Stimulated activated naive CD8-positive, alpha-beta T cell treated with anti-CD3 and anti-CD28 coated beads, Interleukin-15, Interleukin-2, amounts not matched to agents 100 ng/mL and 50 ng/mL, for 24 hours (primary cell): ENCODE results near the gene NUBPL.
"Not testable (repeated sequence)": the region's sequence is repeated elsewhere in the genome, so short reads cannot be mapped to it uniquely, and the experiment has no call there.

Source experiments
- H3K27ac Mint-ChIP-seq: one replicate; pipeline ENCODE4 v1.8.0; 2021; ENCODE audit warnings: mild to moderate bottlenecking, mixed read lengths
- H3K27me3 Mint-ChIP-seq: one replicate; pipeline ENCODE4 v1.8.0; 2021; ENCODE audit warnings: mixed read lengths
- H3K36me3 Mint-ChIP-seq: one replicate; pipeline ENCODE4 v1.8.0; 2021; ENCODE audit warnings: low read depth, mixed read lengths
- H3K4me1 Mint-ChIP-seq: one replicate; pipeline ENCODE4 v1.8.0; 2021; ENCODE audit warnings: low read depth, mixed read lengths
- H3K4me3 Mint-ChIP-seq: one replicate; pipeline ENCODE4 v1.8.0; 2021; ENCODE audit warnings: mild to moderate bottlenecking, mixed read lengths
- H3K9me3 Mint-ChIP-seq: one replicate; pipeline ENCODE4 v1.8.0; 2021; ENCODE audit warnings: mixed read lengths

The NUBPL gene

DNA sequence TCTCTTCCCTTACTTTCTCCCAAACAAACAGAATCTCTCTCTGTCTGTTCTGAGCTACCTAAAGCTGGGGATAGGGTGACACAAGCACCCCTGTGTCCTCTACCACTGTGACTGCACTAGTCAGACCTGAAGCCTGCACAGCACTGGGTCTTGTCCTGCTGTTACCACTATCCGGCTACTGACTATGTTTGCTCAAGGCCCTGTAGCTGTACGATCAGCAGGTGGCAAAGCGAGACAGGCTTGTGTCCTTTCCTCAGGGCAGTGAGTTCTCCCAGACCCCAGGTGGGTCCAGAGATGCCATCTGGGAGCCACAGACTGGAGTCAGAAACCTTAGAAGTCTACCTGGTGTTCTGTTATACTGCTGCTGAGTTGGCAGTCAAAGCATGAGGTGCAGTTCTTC, 116.4 kb downstream of the NUBPL start:
- Mint-ChIP-seq H3K9me3 (peaks cover 3% of the 10 kb centered on the region), H3K27me3 (no peaks in the 10 kb centered on the region), H3K36me3 (peaks cover 47% of the 10 kb centered on the region), H3K4me3 (no peak overlapping the region), H3K27ac (no peak overlapping the region), H3K4me1 (peaks cover 4% of the 10 kb centered on the region)

GRCh38 chr14:31678421-31679249, 117.4 kb downstream of the NUBPL start:
- peaks cover 7% of the 10 kb centered on the region for H3K9me3 Mint-ChIP-seq
- peaks cover 4% of the 10 kb centered on the region for H3K4me1 Mint-ChIP-seq
- no peak overlapping the region for H3K27ac Mint-ChIP-seq
- H3K27me3 Mint-ChIP-seq = no peaks in the 10 kb centered on the region
- no peak overlapping the region for H3K4me3 Mint-ChIP-seq
- peaks cover 48% of the 10 kb centered on the region for H3K36me3 Mint-ChIP-seq

DNA sequence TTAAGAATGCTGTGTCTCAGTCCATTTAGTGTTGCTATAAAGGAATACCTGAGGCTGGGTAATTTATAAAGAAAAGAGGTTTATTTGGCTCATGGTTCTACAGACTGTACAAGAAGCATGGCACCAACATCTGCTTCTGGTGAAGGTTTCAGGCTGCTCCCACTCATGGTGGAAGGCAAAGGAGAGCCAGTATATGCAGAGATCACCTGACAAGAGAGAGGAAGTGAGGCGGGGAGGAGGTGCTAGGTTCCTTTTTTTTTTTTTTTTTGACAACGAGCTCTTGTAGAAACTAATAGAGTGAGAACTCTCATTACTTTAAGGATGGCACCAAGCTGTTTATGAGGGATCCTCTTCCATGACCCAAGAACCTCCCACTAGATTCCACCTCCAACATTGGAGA, 121.6 kb downstream of the NUBPL start:
- H3K27ac Mint-ChIP-seq = no peak overlapping the region
- H3K9me3 Mint-ChIP-seq = peaks cover 14% of the 10 kb centered on the region
- H3K4me3 Mint-ChIP-seq = no peak overlapping the region
- peaks cover 62% of the 10 kb centered on the region for H3K36me3 Mint-ChIP-seq
- H3K27me3 Mint-ChIP-seq = no peaks in the 10 kb centered on the region
- no peaks in the 10 kb centered on the region for H3K4me1 Mint-ChIP-seq

GRCh38 chr14:31687726-31688125, 126.5 kb downstream of the NUBPL start:
- peaks cover 46% of the 10 kb centered on the region for H3K36me3 Mint-ChIP-seq
- no peaks in the 10 kb centered on the region for H3K27me3 Mint-ChIP-seq
- no peak overlapping the region for H3K4me3 Mint-ChIP-seq

GRCh38 chr14:31690056-31690455, 128.9 kb downstream of the NUBPL start:
- Mint-ChIP-seq H3K4me1 (no peaks in the 10 kb centered on the region), H3K9me3 (no peaks in the 10 kb centered on the region), H3K4me3 (no peak overlapping the region), H3K27ac (no peak overlapping the region), H3K27me3 (no peaks in the 10 kb centered on the region), H3K36me3 (peaks cover 32% of the 10 kb centered on the region)

More at GRCh38 chr14:31687726-31688125, 126.5 kb downstream of the NUBPL start:
- Mint-ChIP-seq H3K27ac (no peak overlapping the region), H3K4me1 (no peaks in the 10 kb centered on the region), H3K9me3 (peaks cover 11% of the 10 kb centered on the region)

DNA sequence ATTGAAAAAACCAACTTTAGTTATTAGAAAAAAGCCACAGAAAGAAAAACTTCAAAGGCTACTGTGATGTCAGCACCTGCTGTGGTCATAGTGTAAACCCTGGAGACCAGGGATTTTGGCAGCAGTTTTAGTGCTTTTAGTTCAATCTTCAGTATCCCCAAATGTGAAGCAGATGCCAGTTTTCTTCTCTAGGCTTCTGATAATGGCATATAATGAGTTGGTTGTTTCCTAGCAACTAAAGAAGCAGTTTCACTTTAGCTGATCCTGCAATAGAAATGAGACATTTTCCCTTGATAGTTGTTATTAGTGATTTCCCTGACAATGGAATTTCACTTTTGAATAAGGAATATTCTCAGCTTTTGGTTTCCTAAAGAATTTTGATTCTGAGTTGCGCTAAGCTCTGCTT, 131.2 kb downstream of the NUBPL start:
- Mint-ChIP-seq H3K27me3 (no peaks in the 10 kb centered on the region), H3K9me3 (no peaks in the 10 kb centered on the region), H3K4me1 (no peaks in the 10 kb centered on the region), H3K4me3 (no peak overlapping the region), H3K27ac (no peak overlapping the region), H3K36me3 (peaks cover 24% of the 10 kb centered on the region)

DNA sequence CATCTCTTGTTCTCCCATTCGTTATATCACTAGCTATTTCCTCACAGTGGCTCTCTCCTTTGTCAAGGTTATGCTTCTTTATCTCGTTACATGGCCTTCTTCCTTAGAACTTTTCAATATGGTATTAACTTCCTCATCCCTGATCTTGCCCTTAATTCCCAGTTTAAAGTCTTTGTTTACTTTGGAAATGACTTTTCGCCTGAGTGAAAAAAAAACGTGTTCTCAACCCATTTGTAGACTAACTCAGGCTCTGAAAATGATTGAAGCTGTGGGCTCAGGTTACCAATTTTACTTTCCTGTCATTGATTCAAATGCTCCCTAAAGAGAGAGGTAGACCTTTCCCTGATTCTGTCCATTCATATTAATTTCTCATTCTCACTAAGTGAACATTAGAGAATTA, 135.2 kb downstream of the NUBPL start:
- H3K36me3 Mint-ChIP-seq = peaks cover 16% of the 10 kb centered on the region
- no peak overlapping the region for H3K27ac Mint-ChIP-seq
- H3K9me3 Mint-ChIP-seq = no peaks in the 10 kb centered on the region
- no peak overlapping the region for H3K4me3 Mint-ChIP-seq
- no peaks in the 10 kb centered on the region for H3K27me3 Mint-ChIP-seq
- no peaks in the 10 kb centered on the region for H3K4me1 Mint-ChIP-seq

GRCh38 chr14:31699809-31700208, 138.6 kb downstream of the NUBPL start:
- Mint-ChIP-seq H3K4me1 (no peaks in the 10 kb centered on the region), H3K36me3 (peaks cover 45% of the 10 kb centered on the region), H3K9me3 (peaks cover 18% of the 10 kb centered on the region), H3K4me3 (no peak overlapping the region), H3K27ac (no peak overlapping the region), H3K27me3 (no peaks in the 10 kb centered on the region)

- Mint-ChIP-seq H3K4me1 (no peaks in the 10 kb centered on the region), H3K27me3 (no peaks in the 10 kb centered on the region), H3K9me3 (peaks cover 20% of the 10 kb centered on the region), H3K27ac (no peak overlapping the region), H3K4me3 (no peak overlapping the region), H3K36me3 (peaks cover 52% of the 10 kb centered on the region)
These were observed 139.3 kb downstream of the NUBPL start for GRCh38 chr14:31700282-31701074.

- H3K36me3 Mint-ChIP-seq = peaks cover 59% of the 10 kb centered on the region
- no peaks in the 10 kb centered on the region for H3K27me3 Mint-ChIP-seq
- no peaks in the 10 kb centered on the region for H3K4me1 Mint-ChIP-seq
- H3K4me3 Mint-ChIP-seq = no peak overlapping the region
- H3K27ac Mint-ChIP-seq = no peak overlapping the region
- H3K9me3 Mint-ChIP-seq = peaks cover 20% of the 10 kb centered on the region
These were observed 140.9 kb downstream of the NUBPL start for GRCh38 chr14:31702130-31702529.

- Mint-ChIP-seq H3K27ac (no peak overlapping the region), H3K4me1 (no peaks in the 10 kb centered on the region), H3K27me3 (no peaks in the 10 kb centered on the region), H3K4me3 (no peak overlapping the region), H3K9me3 (peaks cover 20% of the 10 kb centered on the region), H3K36me3 (peaks cover 58% of the 10 kb centered on the region)
These were observed 141.9 kb downstream of the NUBPL start for GRCh38 chr14:31703056-31703455.

GRCh38 chr14:31705731-31706130, 144.5 kb downstream of the NUBPL start:
- no peaks in the 10 kb centered on the region for H3K27me3 Mint-ChIP-seq
- no peak overlapping the region for H3K4me3 Mint-ChIP-seq
- H3K27ac Mint-ChIP-seq = no peak overlapping the region
- H3K36me3 Mint-ChIP-seq = peaks cover 70% of the 10 kb centered on the region
- no peaks in the 10 kb centered on the region for H3K4me1 Mint-ChIP-seq
- H3K9me3 Mint-ChIP-seq = peaks cover 20% of the 10 kb centered on the region

- H3K36me3 Mint-ChIP-seq = peaks cover 67% of the 10 kb centered on the region
- not testable (repeated sequence) for H3K4me3 Mint-ChIP-seq, H3K9me3 Mint-ChIP-seq, H3K27ac Mint-ChIP-seq, H3K4me1 Mint-ChIP-seq, H3K27me3 Mint-ChIP-seq
These were observed 147.5 kb downstream of the NUBPL start for GRCh38 chr14:31708661-31709060.

DNA sequence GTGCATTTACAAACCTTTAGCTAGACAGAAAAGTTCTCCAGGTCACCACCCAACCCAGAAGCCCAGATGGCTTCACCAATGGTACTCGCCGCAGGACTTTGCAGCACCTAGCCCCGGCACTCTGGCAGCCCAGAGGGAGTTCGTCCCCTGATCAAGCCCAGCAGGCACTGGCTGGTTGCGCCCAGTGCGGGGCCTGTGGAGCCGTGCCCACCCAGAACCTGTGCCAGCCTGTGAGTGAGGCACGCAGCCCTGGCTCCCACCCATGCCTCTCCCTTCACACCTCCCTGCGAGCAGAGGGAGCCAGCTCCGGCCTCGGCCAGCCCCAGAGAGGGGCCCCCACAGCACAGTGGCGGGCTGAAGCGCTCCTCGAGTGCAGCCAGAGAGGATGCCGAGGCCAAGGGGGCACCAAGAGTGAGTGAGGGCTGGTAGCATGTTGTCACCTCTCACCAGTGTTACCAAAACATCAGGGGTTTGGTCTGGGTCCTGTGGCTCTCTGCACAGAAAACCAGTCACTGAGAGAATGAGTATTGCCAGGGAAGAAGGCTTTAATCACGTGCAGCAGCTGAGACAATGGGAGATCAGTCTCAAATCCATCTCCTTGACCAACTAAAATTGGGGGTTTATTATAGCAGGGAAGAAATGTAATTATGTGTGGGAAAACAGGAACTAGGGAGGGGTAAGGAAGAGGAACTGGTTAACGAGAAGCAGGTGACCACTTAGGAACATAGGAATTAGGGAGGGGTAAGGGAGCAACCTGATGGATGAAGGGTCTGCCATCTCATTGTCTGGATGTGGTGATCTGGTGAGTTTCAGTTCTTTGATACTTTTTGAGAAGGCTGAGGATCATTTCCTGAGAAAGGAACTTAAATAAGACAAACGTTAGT, 151.3 kb downstream of the NUBPL start:
- H3K4me3 Mint-ChIP-seq = no peak overlapping the region
- H3K27me3 Mint-ChIP-seq = no peaks in the 10 kb centered on the region
- no peaks in the 10 kb centered on the region for H3K9me3 Mint-ChIP-seq
- H3K27ac Mint-ChIP-seq = no peak overlapping the region
- H3K4me1 Mint-ChIP-seq = no peaks in the 10 kb centered on the region
- peaks cover 38% of the 10 kb centered on the region for H3K36me3 Mint-ChIP-seq

DNA sequence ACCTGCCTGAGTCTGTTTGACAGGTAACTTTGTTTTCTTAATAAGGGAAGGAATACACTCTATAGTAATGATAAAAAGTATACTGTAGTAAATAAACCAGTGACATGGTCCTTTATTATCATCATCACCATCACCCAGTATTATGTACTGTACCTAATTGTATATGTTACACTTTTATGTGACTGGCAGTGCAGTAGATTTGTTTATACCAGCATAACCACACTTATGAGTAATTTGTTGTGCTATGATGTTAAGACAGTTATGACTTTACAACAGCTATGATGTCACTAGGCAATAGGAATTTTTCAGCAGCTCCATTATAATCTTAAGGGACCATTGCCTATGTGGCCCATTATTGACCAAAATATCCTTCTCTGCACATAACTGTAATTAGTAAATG, 155.0 kb downstream of the NUBPL start:
- Mint-ChIP-seq H3K27me3 (no peaks in the 10 kb centered on the region), H3K4me1 (no peaks in the 10 kb centered on the region), H3K36me3 (peaks cover 26% of the 10 kb centered on the region), H3K4me3 (no peak overlapping the region), H3K9me3 (no peaks in the 10 kb centered on the region), H3K27ac (no peak overlapping the region)
